CD4-positive, alpha-beta T cell treated with Interleukin-17A for 4 hours (primary cell): ENCODE measurements around the gene ZNF101.
A peak's percentile ranks its signal among the peaks of the same experiment; 100 is the strongest.

Experiments
- DNase-seq: peaks from one replicate; pipeline ENCODE4 v3.0.0-alpha.2; 2020; ENCODE audit warnings: mixed read lengths

ZNF101 gene

DNA sequence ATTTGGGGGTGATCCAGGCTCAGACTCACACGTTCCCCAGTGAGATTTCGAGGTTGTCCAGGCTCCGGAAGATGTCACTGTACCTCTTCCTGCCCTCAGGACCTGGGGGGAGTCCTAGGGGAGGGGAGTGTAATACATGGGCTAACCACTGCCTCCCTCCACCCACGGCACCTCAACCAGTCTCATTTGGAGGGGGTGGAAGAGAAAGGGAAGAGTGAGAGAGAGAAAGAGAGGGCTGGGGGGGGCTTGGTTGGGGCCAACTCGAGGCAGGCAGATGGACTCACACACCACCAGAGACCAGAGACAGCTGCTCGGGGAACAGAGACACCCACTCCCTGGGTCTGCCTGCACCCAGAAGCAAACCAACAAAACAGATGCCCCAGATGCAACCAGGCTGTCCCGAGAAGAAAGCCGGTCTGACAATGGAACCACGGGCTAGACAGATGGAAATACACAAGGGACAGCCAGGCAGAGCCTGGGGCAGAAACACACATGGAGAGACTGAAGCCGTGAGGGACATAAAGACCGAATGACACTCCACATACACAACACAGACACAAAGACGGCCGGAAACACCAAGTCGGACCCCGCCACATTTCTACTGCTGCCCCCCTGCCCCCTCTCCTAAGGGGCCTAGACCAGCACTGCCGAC lies 26.0 kb upstream of the ZNF101 start:
- peak; percentile 49 for DNase-seq

GRCh38 chr19:19643158-19644053 lies 25.2 kb upstream of the ZNF101 start, which contains the start of gene GMIP:
Gene GMIP (minus strand): TSS chr19:19643657. CDS start chr19:19643529, 128 bp downstream.
- peak; percentile 94 for DNase-seq

DNA sequence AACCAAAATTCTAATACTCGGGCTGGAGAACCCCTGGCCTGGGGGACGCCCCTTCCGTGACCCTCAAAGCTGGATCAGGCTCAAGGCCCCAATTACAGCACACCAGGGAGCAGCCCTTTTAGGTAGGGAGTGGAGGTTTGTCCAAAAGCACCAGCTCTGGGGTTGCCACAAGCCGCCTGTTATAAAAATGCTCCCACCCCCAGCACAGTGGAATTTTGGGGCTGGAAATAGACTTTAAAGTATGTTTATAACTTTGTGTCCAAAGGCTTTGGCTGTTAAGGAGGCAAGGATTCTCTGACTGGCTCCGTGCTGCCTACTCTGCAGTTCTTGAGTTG lies 24.6 kb upstream of the ZNF101 start:
- DNase-seq = no peak

DNA sequence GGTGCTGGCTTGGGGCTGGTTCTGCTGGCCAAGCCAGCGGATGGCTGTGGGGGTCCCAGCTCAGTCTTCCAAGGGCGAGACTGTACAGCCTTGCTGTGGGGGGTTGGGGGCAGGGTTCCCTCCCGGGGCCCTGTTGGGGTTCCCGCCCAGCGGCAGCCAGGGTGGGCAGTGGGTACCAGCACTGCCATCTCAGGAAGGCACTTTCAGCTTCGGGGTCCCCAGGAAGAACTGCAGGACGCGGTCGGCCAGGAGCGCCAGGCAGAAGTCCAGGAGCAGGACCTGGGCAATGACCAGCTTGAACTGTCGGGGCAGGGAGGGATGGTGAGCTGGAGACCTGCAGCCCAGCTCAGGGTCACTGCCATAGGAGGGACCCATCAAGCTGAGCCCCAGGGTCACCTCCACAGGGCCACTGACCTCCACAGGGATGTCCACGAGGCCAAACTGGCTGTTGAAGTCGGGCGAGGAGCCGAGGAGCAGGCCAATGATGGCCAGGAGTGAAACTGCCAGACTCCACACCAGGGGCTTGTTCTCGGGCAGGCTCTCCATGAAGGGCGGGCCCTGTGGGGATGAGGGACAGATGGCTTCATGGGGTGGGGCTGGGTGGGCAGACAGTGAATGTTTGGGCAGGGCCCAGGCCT lies 23.3 kb upstream of the ZNF101 start:
- DNase-seq = no peak

- no peak for DNase-seq
Measured at GRCh38 chr19:19647037-19647835, 21.4 kb upstream of the ZNF101 start.

- no peak for DNase-seq
Measured at GRCh38 chr19:19649155-19649554, 19.5 kb upstream of the ZNF101 start.

GRCh38 chr19:19649580-19649995 lies 19.1 kb upstream of the ZNF101 start:
- no peak for DNase-seq

DNA sequence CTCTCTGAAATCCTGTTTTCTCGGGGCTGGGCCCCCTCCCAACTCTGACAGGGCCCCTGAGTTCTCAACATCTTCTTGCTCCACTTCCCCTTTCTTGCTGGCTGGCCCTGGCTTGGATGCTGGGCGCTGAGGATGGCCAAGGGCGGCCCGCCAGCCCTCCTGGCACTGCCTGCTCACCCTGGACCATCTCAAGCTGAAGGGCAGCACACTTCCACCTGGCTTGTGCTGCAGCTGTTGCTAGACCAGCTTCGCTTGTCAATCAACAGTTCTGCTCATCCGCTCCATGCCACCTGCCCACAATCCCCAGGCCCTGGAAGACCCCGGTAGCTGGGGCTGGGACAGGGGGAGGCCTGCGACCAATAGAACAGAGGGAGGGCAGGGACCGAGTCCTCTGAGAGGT lies 18.3 kb upstream of the ZNF101 start:
- DNase-seq = no peak

GRCh38 chr19:19651076-19651475 lies 17.6 kb upstream of the ZNF101 start:
- no peak for DNase-seq

- no peak for DNase-seq
Measured at GRCh38 chr19:19652482-19653295, 15.9 kb upstream of the ZNF101 start.

DNA sequence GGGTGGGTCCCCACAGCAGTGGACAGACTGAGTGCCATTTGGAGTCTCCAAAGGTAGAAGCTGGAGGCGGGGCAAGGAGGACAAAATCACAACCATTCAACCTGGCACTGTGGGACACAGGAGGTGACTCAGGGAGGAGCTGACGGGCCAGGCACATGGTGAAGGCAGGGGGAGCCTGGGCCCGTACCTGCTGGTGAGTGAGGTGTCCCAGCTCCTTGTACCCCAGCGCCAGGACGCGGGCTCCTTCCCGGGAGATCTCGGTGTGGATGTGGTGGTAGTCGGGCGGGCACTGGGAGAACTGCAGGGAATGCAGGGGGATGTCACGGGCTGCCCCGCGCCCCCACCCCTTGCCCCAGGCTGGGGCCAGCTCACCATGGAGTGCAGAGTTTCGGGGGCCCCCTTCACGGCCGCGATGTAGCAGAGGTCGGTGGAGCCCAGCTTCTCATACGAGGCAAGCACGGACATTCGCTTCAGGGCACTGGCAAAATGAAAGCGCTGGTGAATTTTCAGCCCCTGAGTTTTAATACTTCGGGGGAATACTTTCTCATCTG lies 15.0 kb upstream of the ZNF101 start:
- DNase-seq = no peak

- DNase-seq = no peak
Measured at GRCh38 chr19:19654441-19654840, 14.2 kb upstream of the ZNF101 start.

DNA sequence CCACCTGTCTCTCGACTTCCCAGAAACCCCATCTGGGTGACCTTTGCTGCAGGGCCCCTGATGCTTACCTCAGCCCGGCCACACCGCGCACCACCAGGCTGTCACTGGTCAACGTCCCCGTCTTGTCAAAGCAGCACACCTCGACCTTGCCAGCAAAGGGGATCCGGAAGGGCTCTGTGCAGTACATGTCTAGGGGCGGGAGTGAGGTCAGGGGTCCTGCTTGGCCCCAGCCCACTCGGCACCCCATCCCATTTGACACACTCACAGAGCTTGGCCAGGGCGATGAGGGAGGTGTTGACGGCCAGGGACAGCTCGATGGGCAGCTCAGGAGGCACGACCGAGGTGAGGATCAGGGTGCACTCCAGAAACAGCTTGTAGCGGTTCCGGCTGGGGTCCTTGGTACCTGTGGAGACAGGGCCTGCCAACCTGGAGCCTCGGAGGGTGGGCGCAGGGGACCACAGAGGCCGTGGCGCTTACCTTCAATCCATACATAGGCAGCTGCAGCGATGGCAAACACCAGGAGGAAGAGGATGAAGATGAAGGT lies 13.5 kb upstream of the ZNF101 start:
- DNase-seq = no peak

DNA sequence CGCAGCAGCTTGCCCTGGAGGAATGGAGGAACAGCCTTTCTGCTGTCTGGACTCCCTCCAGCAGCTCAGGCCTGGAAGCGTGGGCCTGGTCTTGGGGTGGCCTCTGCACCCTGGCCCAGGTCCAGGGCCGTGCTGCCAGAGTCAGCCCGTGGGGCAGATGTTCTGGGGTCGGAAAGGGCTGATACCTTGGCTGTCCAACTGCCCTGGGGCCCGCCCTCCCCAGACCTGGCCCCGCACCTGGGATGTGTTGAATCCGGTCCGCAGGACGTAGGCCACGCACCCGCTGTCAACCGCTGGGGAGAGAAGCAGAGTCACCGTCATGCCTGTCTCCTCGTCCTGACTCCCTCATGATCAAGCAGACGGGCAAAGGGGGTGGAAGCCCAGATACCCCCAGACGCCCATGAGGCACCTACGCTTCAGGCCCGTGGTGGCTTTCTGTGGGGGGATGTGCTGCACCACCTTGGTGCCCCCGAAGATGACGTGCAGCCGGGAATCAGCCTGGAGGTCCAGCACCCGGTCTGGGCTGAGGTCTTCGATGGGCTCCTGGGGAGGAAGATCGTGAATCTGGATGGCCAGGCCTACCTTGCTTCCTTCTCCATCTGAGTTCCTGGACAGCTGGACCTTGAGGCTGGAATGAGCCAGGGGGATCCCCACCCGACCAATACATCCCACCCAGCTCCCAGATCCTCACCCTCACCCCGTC lies 12.8 kb upstream of the ZNF101 start:
- no peak for DNase-seq

- no peak for DNase-seq
Measured at GRCh38 chr19:19656451-19657396, 11.9 kb upstream of the ZNF101 start.

- DNase-seq = no peak
Measured at GRCh38 chr19:19657397-19657783, 11.2 kb upstream of the ZNF101 start.

DNA sequence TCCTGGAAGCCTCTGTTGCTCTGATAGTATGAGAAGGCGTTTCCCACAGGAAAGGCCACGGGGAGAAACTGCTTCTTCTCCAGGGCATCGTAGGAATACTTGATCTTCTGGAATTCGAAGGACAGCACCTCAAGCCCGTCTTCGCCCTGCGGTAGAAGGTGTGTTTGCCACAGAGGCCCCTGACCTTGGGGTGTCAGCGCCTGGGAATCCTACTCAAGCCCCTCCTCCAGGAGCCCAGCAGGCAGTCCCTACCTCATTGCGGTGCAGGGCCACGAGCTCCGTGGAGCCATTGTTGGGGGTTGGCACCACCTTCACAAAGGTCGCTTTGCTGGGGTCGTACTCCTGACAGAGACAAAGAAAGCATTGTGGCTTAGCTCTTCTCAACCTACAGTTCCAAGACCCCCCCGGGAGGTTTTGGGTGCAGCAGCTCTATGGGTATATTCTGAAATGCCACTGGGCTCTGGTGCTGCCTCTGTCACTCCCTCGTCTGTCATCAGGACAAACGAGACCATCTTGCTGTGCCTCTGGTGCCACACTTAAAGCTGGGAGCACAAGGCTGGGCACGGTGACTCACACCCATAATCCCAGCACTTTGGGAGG lies 8.9 kb upstream of the ZNF101 start:
- DNase-seq = no peak

GRCh38 chr19:19661141-19661674 lies 7.4 kb upstream of the ZNF101 start:
- no peak for DNase-seq
